ENCODE results near the gene LRRN2. TPM values are rescaled to one million over a fixed set of nuclear protein-coding genes. Genes with fewer than 3 reads are reported as not detected.

LRRN2 gene
- total RNA-seq, 1 donor from 2014 or later, result 1.5 TPM

DNA sequence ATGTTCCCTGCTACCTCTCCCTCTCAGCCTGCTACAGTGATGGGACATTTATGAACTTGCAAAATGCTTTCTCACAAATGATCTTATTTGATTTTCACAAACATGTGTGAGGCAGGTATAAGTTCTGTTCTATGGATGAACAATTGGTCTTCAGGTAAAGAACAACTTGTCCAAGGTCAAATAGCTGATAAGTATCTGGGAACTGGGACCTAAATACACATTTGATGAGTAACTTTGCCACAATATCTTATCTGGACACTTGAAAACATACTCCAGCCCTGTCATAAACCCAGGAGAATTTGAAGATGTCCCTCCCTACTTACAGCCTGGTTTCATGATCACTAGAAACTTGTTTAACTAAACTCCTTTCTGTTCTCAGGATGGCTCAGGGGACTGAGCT lies 23.0 kb downstream of the LRRN2 start:
- no peak for DNase-seq

DNA sequence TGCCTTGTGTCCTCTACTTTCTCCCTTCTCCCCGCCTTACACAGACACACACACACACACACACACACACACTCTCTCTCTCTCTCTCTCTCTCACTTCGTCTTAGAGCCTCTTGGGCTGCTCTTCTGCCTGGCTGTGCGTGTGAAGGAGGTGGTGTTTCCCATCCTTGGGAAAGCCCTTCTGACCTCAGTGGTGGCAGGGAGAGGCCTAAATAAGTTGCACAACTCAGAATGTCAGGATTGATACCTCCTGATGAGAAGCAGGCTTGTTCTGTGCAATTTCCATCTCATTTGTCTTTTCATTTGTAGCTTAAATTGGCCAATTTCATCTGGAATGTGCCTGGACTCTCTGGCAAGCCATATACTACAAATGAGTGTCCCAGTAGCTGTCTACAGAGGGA lies 25.0 kb downstream of the LRRN2 start:
- peak; percentile 39 for DNase-seq

DNA sequence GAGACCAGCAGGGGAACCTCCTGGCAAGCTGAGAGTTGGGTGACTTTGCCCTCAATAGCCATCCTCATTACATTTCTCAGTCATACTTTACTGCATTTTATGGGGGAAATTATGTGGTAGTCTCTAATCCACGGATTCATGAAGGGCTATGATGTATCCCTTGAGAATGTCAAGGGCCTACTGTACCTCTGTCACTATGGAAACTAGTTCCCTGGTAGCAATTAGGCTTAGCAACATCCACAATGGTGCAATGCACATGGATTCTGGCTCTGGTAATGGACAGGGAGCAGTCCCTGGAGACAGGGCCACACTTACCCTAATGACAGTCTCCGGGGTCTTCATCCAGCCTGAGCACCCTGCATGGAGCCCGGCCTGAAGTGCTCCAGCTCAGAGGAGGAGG lies 26.5 kb downstream of the LRRN2 start:
- DNase-seq, result no peak

DNA sequence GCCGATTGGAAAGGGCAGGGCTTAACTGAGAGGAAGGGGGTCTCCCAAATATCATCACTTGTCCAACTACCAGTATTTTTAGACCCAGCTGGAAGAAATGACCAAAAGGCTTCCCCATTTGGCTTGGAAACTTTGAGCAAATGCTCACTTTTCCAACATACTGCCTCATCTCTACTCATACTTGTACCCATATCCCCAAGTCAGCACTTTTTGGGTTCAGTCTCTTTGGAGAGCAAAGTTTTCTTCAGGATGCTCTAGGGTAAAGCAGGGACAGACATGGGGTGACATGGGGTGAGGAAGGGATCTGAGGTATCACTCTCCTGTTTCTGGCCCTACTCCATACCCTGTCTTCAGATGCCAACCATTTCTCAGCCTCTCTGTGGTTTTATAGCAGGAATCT lies 27.2 kb downstream of the LRRN2 start:
- DNase-seq, result no peak

GRCh38 chr1:204653590-204654340 lies 31.8 kb downstream of the LRRN2 start:
- no peak for DNase-seq

DNA sequence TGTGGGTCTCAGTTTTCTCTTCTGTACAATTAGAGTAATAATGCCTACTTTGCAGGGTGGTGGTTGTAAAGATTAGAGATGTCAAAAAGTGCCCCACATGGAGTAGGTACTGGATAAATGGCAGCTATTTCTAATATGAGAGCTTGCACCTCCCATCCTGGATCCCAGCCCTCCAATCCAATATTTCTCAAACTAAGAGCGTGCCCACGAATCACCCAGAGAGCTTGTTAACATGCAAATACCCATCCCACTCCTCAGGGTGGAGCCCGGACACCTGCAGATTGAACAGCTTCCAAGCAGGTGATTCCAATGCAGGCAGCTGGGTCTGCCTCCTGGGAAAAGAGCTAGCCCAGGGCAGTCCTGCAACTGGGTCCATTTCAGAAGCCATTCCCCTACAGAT lies 33.0 kb downstream of the LRRN2 start:
- DNase-seq, result no peak

- no peak for DNase-seq
These were observed 33.6 kb downstream of the LRRN2 start for GRCh38 chr1:204651843-204652421.

DNA sequence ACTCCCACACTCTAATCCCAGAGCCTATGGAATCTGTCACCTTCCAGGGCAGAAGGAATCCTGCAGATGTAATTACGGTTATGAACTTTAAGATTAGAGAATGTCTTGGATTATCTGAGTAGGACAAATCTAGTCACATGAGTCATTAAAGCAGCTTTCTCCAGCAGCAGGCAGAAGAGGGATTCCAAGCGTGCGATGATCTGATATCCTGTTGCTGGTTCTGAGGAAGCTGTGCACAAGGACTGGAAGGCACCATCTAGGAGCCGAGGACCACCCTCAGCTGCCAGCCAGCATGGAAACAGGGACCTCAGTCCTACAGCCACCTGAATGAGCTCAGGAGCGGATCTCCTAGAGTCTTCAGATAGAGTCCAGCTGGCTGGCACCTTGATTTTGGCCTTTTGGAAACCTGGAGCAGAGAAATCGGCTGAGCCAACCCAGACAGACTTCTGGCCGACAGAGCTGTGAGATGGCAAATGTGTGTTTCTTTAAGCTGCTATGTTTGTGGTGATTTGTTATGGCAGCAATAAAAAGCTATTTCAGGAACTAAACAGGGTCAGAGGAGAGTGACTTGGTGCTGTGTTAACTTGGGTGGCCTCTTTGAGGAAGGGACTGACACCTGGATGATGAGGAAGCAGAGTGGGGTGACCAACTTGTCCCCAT lies 34.5 kb downstream of the LRRN2 start:
- no peak for DNase-seq

- DNase-seq, result no peak
These were observed 35.6 kb downstream of the LRRN2 start for GRCh38 chr1:204649721-204650521.

- no peak for DNase-seq
These were observed 37.0 kb downstream of the LRRN2 start for GRCh38 chr1:204648576-204648975.

GRCh38 chr1:204647805-204648153 lies 37.8 kb downstream of the LRRN2 start:
- DNase-seq, result no peak

- peak; percentile 40 for DNase-seq
These were observed 38.3 kb downstream of the LRRN2 start for GRCh38 chr1:204647114-204647804.

GRCh38 chr1:204645666-204646065 lies 39.9 kb downstream of the LRRN2 start:
- DNase-seq, result no peak

- DNase-seq, result no peak
These were observed 40.3 kb downstream of the LRRN2 start for GRCh38 chr1:204645251-204645650.

- no peak for DNase-seq
These were observed 42.0 kb downstream of the LRRN2 start for GRCh38 chr1:204643503-204643902.

DNA sequence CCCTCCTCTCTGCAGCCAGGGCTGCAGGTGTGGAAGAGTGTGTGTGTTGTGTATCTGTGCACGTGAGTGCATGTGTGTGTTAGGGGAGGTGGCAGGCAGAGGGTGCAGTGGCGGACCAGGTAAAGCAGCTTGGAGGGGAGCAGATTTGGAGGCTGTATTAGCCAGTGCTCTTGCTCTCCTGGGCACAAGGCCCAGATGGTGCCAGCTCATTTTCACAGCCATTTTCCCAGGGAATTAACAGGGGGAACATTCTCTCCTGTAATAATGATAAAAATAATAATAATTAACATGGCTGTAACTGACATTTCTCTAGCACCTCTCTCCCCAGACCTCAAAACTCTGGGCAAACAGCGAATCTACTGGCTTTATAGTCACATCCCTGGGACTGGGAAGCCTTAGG lies 43.6 kb downstream of the LRRN2 start:
- DNase-seq, result no peak

GRCh38 chr1:204641455-204641854 lies 44.1 kb downstream of the LRRN2 start:
- DNase-seq, result no peak

DNA sequence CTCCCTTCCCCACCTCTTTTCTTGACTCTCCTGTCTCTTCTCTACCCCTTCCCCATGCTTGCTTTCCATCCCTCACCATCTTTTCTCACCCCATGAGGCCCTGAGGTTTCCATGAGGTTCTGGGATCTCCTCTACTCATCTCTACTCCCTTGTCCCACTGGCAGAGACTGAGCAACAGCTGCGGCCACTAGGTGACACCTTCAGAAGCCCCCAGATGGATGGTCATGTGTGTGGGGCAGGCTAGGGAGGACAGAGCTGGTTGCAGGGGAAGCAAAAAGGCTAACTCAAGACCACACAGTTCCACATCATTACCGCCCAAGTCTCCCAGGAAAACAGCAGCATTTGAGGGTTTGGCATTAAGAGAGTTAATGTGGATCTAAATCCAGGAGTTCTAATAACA lies 45.0 kb downstream of the LRRN2 start:
- peak; percentile 14 for DNase-seq

- no peak for DNase-seq
These were observed 51.2 kb downstream of the LRRN2 start for GRCh38 chr1:204634260-204634910.

GRCh38 chr1:204633665-204634064 lies 51.9 kb downstream of the LRRN2 start:
- peak; percentile 14 for DNase-seq

DNA sequence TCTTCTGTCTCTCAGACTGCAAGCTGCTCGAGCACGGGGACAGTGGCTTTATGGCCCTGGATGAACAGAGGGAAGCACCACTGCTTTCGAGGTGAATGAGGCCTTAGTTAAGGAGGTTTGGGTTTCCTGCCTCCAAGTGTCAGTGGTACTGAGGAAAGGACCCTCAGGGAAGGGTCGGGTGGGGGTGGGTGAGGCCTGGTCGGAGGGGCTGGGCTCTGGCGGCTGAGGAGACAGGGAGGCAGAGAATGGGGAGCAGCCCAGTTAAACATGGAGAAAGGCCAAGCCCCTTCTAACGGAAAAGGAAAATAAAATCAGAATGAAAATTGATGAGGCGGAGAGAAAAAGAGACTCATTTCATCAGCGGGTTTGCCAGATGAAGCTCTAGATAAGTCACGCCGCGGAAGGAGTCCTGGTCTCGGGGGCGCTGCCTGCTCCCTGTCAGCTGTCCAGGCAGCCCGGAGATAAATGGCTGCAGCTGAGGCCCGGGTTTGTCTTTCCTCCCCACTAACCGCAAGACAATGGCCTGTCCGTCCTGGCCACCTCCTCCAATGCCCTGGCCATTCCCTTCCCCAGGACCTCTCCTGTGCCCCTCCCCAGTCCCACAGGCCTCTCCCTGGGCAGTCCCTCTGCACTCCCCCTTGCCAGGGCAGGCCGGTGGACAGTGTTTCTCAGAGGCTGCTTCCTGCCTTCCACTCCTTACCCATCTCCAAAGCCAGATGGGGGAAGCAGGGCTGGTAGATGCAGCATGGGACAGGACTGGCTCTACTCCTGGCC lies 55.2 kb downstream of the LRRN2 start:
- DNase-seq, result peak; percentile 20
